ENCODE results near the gene CCL26. TPM values are rescaled to one million over a fixed set of nuclear protein-coding genes. Genes with fewer than 3 reads are reported as not detected.
"Not testable (repeated sequence)": the region's sequence is repeated elsewhere in the genome, so short reads cannot be mapped to it uniquely, and the experiment has no call there.

CCL26 gene
- total and polyA plus RNA-seq, 9 of the 15 experiments (the other 6 are each of a cell fraction or from before 2014, with no cell fraction given) = 2.3 to 26.8 (median 8.4) TPM

DNA sequence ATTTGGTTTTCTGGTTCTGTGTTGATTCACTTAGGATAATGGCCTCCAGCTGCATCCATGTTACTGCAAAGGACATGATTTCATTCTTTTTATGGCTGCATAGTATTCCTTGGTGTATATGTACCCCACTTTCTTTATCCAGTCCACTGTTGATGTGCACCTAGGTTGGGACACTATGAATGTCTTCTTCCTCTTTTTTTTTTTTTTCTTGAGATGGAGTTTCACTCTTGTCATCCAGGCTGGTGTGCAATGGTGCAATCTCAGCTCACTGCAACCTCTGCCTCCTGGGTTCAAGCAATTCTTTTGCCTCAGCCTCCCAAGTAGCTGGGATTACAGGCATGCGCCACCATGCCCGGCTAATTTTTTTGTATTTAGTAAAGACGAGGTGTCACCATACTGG lies 10.2 kb downstream of the CCL26 start:
- H3K4me3 ChIP-seq; H3K36me3 ChIP-seq (ENCODE audit: control insufficient read depth, insufficient read depth, low read length); H4K20me1 ChIP-seq (replicated peaks; ENCODE audit: control insufficient read depth, insufficient read depth, low read length); H3K9ac ChIP-seq (ENCODE audit: insufficient read depth in 1 of 2, low read depth in 2 of 2, low read length in 2 of 2); ATAC-seq; H3K79me2 ChIP-seq (ENCODE audit: control insufficient read depth, insufficient read depth, low read length); DNase-seq (ENCODE audit: extremely low read depth in 1 of 4, low spot score in 3 of 4); FAIRE-seq; H3K4me2 ChIP-seq (ENCODE audit: insufficient read depth, low read length); H3K27ac ChIP-seq (ENCODE audit: extremely low read depth, low read depth, low read length); H3K27me3 ChIP-seq (ENCODE audit: control insufficient read depth in 2 of 2, insufficient read depth in 2 of 2, low read length in 2 of 2); BruUV-seq (replicated peaks); H3K4me1 ChIP-seq (replicated peaks in 1 of 2; ENCODE audit: control insufficient read depth in 2 of 2, insufficient read depth in 2 of 2, low read length in 2 of 2); H3K9me1 ChIP-seq (ENCODE audit: control insufficient read depth, insufficient read depth, low read length); H2AFZ ChIP-seq (ENCODE audit: low read depth, low read length); H3K9me3 ChIP-seq (replicated peaks; ENCODE audit: control insufficient read depth, insufficient read depth, low read depth, low read length): not testable (repeated sequence)
- POLR2A ChIA-PET = interaction anchor here (0.6 to 1.6 kb wide), 3 partner anchors 10 to 297 kb away, joined by 3 to 5 read pairs (median 3); no protein-coding TSS in a partner anchor
- CTCF ChIA-PET (ENCODE audit: low intra/inter-chr PET ratio) = interaction anchor here (1.2 kb wide), 1 partner anchor 119 kb away, joined by 4 read pairs; no protein-coding TSS in a partner anchor
- in situ Hi-C loops (cut with MboI) = loop anchor here (25.0 kb wide), 1 partner anchor 876 kb away; the partner anchor contains the start of gene POMZP3
- 41% methylated on average over 3 of the region's 3 CpGs for WGBS (ENCODE audit: insufficient coverage, low coverage, missing lambda C conversion rate)
- peak; percentile 49 for TF ChIP-seq ZNF146 (CRISPR knock-in tag; IDR thresholded peaks at IDR 0.05; ENCODE audit: unreplicated experiment)
- intact Hi-C loops (cut with micrococcal nuclease) = loop anchor here (2.0 to 10.0 kb wide), 4 partner anchors 119 to 687 kb away; partner anchors contain the start of gene RCC1L

GRCh38 chr7:75758491-75758890 lies 13.5 kb downstream of the CCL26 start:
- H3K9ac ChIP-seq (ENCODE audit: insufficient read depth in 1 of 2, low read depth in 2 of 2, low read length in 2 of 2) = no peak overlapping the region
- no peaks in the 10 kb centered on the region for H4K20me1 ChIP-seq (replicated peaks; ENCODE audit: control insufficient read depth, insufficient read depth, low read length)
- in situ Hi-C loops (cut with MboI) = loop anchor here (10.0 to 25.0 kb wide), 2 partner anchors 304 to 879 kb away; partner anchors contain the start of gene POMZP3
- H3K4me2 ChIP-seq (ENCODE audit: insufficient read depth, low read length) = no peak overlapping the region
- 48% methylated on average over 2 of the region's 2 CpGs for WGBS (ENCODE audit: insufficient coverage, low coverage, missing lambda C conversion rate)
- H3K9me3 ChIP-seq (replicated peaks; ENCODE audit: control insufficient read depth, insufficient read depth, low read depth, low read length) = no peaks in the 10 kb centered on the region
- ATAC-seq = no peak
- intact Hi-C loops (cut with micrococcal nuclease) = no loop called here
- BruUV-seq (replicated peaks) = no TSS peak
- no peak overlapping the region for H2AFZ ChIP-seq (ENCODE audit: low read depth, low read length)
- no peak for FAIRE-seq
- H3K79me2 ChIP-seq (ENCODE audit: control insufficient read depth, insufficient read depth, low read length) = no peaks in the 10 kb centered on the region
- H3K36me3 ChIP-seq (ENCODE audit: control insufficient read depth, insufficient read depth, low read length) = no peaks in the 10 kb centered on the region
- TF ChIP-seq PHF21A (IDR thresholded peaks at IDR 0.05; ENCODE audit: borderline replicate concordance, low read depth) = no peak
- no peak for TF ChIP-seq BCOR (IDR thresholded peaks at IDR 0.05)
- TF ChIP-seq, protein P1, sequence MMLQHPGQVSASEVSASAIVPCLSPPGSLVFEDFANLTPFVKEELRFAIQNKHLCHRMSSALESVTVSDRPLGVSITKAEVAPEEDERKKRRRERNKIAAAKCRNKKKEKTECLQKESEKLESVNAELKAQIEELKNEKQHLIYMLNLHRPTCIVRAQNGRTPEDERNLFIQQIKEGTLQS (IDR thresholded peaks at IDR 0.05) = peak; percentile 46; the same call in 1 of the 2 replicates
- TF ChIP-seq, protein P1 (CRISPR knock-in tag; conservative IDR thresholded peaks at IDR 0.05) = no peak
- TF ChIP-seq CEBPG (CRISPR knock-in tag; IDR thresholded peaks at IDR 0.05) = no peak
- peak in 1 of 2 experiments; percentile 74; a peak in 2 of 4 replicates for TF ChIP-seq CEBPG (tag; conservative IDR thresholded peaks at IDR 0.05 in 1 of 2, IDR thresholded peaks at IDR 0.05 in 1 of 2)
- no peak for TF ChIP-seq FOXP4 (CRISPR knock-in tag; IDR thresholded peaks at IDR 0.05; ENCODE audit: borderline replicate concordance)
- no peak for TF ChIP-seq ZBTB17 (CRISPR knock-in tag; IDR thresholded peaks at IDR 0.05)
- no peaks in the 10 kb centered on the region for H3K9me1 ChIP-seq (ENCODE audit: control insufficient read depth, insufficient read depth, low read length)
- no peaks in the 10 kb centered on the region for H3K27me3 ChIP-seq (ENCODE audit: control insufficient read depth in 2 of 2, insufficient read depth in 2 of 2, low read length in 2 of 2)
- H3K4me1 ChIP-seq (replicated peaks in 1 of 2; ENCODE audit: control insufficient read depth in 2 of 2, insufficient read depth in 2 of 2, low read length in 2 of 2) = peaks cover 3% of the 10 kb centered on the region in 2 experiments; a peak in 3 of 5 replicates
- no peak for DNase-seq (ENCODE audit: extremely low read depth in 1 of 4, low spot score in 3 of 4)
- ChIA-PET CTCF (ENCODE audit: low intra/inter-chr PET ratio) (no interaction called here), POLR2A (no interaction called here)
- no peak overlapping the region for H3K4me3 ChIP-seq
- H3K27ac ChIP-seq (ENCODE audit: extremely low read depth, low read depth, low read length) = no peak overlapping the region
